ENCODE data around the gene DDX6.
"Not testable (repeated sequence)": the region's sequence is repeated elsewhere in the genome, so short reads cannot be mapped to it uniquely, and the experiment has no call there.

- TF ChIP-seq, protein P1, sequence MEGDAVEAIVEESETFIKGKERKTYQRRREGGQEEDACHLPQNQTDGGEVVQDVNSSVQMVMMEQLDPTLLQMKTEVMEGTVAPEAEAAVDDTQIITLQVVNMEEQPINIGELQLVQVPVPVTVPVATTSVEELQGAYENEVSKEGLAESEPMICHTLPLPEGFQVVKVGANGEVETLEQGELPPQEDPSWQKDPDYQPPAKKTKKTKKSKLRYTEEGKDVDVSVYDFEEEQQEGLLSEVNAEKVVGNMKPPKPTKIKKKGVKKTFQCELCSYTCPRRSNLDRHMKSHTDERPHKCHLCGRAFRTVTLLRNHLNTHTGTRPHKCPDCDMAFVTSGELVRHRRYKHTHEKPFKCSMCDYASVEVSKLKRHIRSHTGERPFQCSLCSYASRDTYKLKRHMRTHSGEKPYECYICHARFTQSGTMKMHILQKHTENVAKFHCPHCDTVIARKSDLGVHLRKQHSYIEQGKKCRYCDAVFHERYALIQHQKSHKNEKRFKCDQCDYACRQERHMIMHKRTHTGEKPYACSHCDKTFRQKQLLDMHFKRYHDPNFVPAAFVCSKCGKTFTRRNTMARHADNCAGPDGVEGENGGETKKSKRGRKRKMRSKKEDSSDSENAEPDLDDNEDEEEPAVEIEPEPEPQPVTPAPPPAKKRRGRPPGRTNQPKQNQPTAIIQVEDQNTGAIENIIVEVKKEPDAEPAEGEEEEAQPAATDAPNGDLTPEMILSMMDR (IDR thresholded peaks at IDR 0.05), result not testable (repeated sequence)
- not testable (repeated sequence) for TF ChIP-seq POLR2AphosphoS5 (IDR thresholded peaks at IDR 0.05)
Observed at GRCh38 chr11:118717733-118718132, 73.2 kb downstream of the DDX6 start.
